Osteoblast (primary cell): ENCODE measurements around the gene RETSAT. TPM values are rescaled to one million over a fixed set of nuclear protein-coding genes. Genes with fewer than 3 reads are reported as not detected.
"Not testable (repeated sequence)": the region's sequence is repeated elsewhere in the genome, so short reads cannot be mapped to it uniquely, and the experiment has no call there.

ENCODE experiments used
- DNase-seq: peaks from one replicate; pipeline ENCODE4 v3.0.0; 2011; ENCODE audit warnings: low spot score, mixed read lengths; ENCODE audit not compliant: insufficient read length; ENCODE audit errors: missing footprints
- H2AFZ ChIP-seq: 2 replicates; pipeline ENCODE4 v1.6.0; 2011; ENCODE audit warnings: mild to moderate bottlenecking, low read length
- H3K27ac ChIP-seq: 2 replicates; pipeline ENCODE4 v1.5.1; 2011; ENCODE audit warnings: mild to moderate bottlenecking, low read depth, low read length, moderate library complexity
- H3K27me3 ChIP-seq: 2 replicates; pipeline ENCODE4 v1.6.0; 2012; ENCODE audit warnings: mild to moderate bottlenecking, control low read depth, inconsistent platforms, low read length, moderate library complexity; ENCODE audit not compliant: insufficient read depth
- H3K36me3 ChIP-seq: 2 replicates; pipeline ENCODE4 v1.5.1; 2011; ENCODE audit warnings: mild to moderate bottlenecking, low read length, control low read depth, moderate library complexity; ENCODE audit not compliant: insufficient read depth
- H3K4me1 ChIP-seq: 2 replicates; pipeline ENCODE4 v1.5.1; 2011; ENCODE audit warnings: mild to moderate bottlenecking, low read length, control low read depth, moderate library complexity; ENCODE audit not compliant: insufficient read depth
- H3K4me2 ChIP-seq: 2 replicates; pipeline ENCODE4 v1.6.0; 2011; ENCODE audit warnings: mild to moderate bottlenecking, low read length; ENCODE audit not compliant: insufficient read depth
- H3K4me3 ChIP-seq: fragments of 200-600 bp; sonication (generic); 3 replicates; pipeline ENCODE4 v1.5.1; 2012; ENCODE audit warnings: mild to moderate bottlenecking, low read length, inconsistent platforms; ENCODE audit not compliant: insufficient read depth
- H3K79me2 ChIP-seq: 2 replicates; pipeline ENCODE4 v1.6.0; 2012; ENCODE audit warnings: mild to moderate bottlenecking, low read length, control low read depth, inconsistent platforms; ENCODE audit not compliant: insufficient read depth
- H3K9me3 ChIP-seq: 2 replicates; pipeline ENCODE4 v1.5.1; 2011; ENCODE audit warnings: low read depth, low read length, control low read depth
- H4K20me1 ChIP-seq: 2 replicates; pipeline ENCODE4 v1.6.0; 2012; ENCODE audit warnings: mild to moderate bottlenecking, low read length, control low read depth; ENCODE audit not compliant: insufficient read depth
- CTCF ChIP-seq: IDR thresholded peaks from 2 replicates; pipeline ENCODE4 v1.5.1; 2011; ENCODE audit warnings: mild to moderate bottlenecking, low read depth, low read length, moderate library complexity; ENCODE audit errors: extremely low read depth
- total RNA-seq: library from RNA; depleted of rRNA; stranded (reverse); fragments of >200 nt; gene quantifications from 2 replicates; pipeline ENCODE4 v1.2.3, GENCODE V29; 2012

RETSAT gene
- total RNA-seq, 1 donor: 41.6 TPM

DNA sequence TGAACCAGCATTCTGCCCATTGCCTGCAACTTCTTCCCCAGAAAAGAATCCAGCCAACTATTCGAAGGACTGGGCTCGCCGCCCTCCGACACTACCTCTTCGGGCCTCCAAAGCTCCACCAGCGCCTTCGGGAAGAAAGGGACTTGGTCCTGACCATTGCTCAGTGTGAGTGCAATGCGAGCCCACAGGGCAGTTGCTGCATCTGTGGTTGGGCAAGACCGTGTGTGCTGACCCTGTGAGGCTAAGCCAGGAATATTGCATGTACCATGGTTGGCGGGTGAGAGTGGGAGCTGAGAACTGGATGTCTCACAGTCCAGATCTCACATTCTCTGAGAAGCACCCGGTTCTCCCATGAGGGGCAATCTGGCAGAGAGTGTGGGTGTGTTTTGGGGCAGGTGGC lies 16.7 kb upstream of the RETSAT start:
- DNase-seq: no peak
- no peaks in the 10 kb centered on the region for H3K79me2 ChIP-seq
- H2AFZ ChIP-seq: no peak overlapping the region
- H3K36me3 ChIP-seq: peaks cover 20% of the 10 kb centered on the region
- no peaks in the 10 kb centered on the region for H3K9me3 ChIP-seq
- TF ChIP-seq CTCF: no peak
- H3K4me3 ChIP-seq: no peak overlapping the region
- peaks cover 10% of the 10 kb centered on the region for H3K4me1 ChIP-seq
- no peaks in the 10 kb centered on the region for H3K27me3 ChIP-seq
- H3K27ac ChIP-seq: no peak overlapping the region
- H4K20me1 ChIP-seq: no peaks in the 10 kb centered on the region
- no peak overlapping the region for H3K4me2 ChIP-seq

DNA sequence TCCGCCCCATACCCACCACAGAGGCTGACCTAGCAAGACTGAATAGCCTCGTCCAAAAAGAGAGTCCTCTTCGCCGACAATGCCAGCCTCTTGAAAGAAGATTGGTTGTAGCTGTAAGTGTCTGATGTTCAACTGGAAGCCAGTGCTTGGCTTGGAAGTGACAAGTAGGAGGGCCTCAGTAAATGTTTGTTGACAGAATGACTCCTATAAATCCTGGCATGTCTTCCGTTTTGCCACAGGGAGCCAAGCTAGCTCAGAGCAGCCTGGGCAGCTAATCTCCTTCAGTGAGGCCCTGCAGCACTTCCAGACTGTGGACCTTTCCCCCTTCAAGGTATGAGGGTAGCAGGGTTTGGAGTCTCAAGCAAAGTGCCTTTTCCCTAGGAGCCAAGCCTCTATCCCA lies 15.2 kb upstream of the RETSAT start:
- no peak for DNase-seq
- H3K36me3 ChIP-seq: peaks cover 17% of the 10 kb centered on the region
- no peak overlapping the region for H3K4me3 ChIP-seq
- H2AFZ ChIP-seq: no peak overlapping the region
- H3K27ac ChIP-seq: no peak overlapping the region
- peaks cover 10% of the 10 kb centered on the region for H3K4me1 ChIP-seq
- no peaks in the 10 kb centered on the region for H3K9me3 ChIP-seq
- no peaks in the 10 kb centered on the region for H4K20me1 ChIP-seq
- H3K27me3 ChIP-seq: no peaks in the 10 kb centered on the region
- no peaks in the 10 kb centered on the region for H3K79me2 ChIP-seq
- TF ChIP-seq CTCF: no peak
- no peak overlapping the region for H3K4me2 ChIP-seq

DNA sequence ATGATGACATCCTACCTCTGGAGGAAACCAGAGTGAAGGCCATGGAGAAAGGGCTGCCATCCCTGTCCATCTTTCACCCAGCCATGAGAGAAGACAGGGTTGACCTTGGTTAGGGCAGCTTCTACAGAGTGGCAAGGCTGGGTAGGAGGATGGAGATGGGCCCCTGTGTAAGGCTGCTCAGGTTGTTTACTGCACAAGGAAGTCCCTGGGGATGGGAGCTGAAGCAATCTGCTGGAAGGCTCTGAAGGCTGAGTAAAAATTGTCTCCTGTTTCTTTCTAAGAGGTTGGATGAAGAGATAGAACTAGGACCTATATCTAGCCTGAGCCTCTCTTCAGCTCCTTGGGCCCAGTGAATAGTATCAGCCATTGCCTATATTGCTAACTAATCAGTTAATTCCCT lies 14.6 kb upstream of the RETSAT start:
- no peak overlapping the region for H3K4me2 ChIP-seq
- no peaks in the 10 kb centered on the region for H3K9me3 ChIP-seq
- peaks cover 10% of the 10 kb centered on the region for H3K4me1 ChIP-seq
- peak; percentile 60 for DNase-seq
- H4K20me1 ChIP-seq: no peaks in the 10 kb centered on the region
- TF ChIP-seq CTCF: no peak
- H3K27ac ChIP-seq: no peak overlapping the region
- no peaks in the 10 kb centered on the region for H3K27me3 ChIP-seq
- H2AFZ ChIP-seq: no peak overlapping the region
- no peak overlapping the region for H3K4me3 ChIP-seq
- H3K79me2 ChIP-seq: no peaks in the 10 kb centered on the region
- H3K36me3 ChIP-seq: peaks cover 17% of the 10 kb centered on the region

GRCh38 chr2:85367180-85367579 lies 12.9 kb upstream of the RETSAT start:
- H3K4me3 ChIP-seq: no peak overlapping the region
- no peaks in the 10 kb centered on the region for H3K27me3 ChIP-seq
- H3K9me3 ChIP-seq: no peaks in the 10 kb centered on the region
- no peaks in the 10 kb centered on the region for H3K79me2 ChIP-seq
- H3K4me1 ChIP-seq: peaks cover 10% of the 10 kb centered on the region
- peak; percentile 9 for DNase-seq
- H3K27ac ChIP-seq: no peak overlapping the region
- H2AFZ ChIP-seq: no peak overlapping the region
- H3K36me3 ChIP-seq: peaks cover 26% of the 10 kb centered on the region
- H3K4me2 ChIP-seq: no peak overlapping the region
- no peak for TF ChIP-seq CTCF
- H4K20me1 ChIP-seq: no peaks in the 10 kb centered on the region

GRCh38 chr2:85362653-85363387 lies 8.5 kb upstream of the RETSAT start:
- H3K4me1 ChIP-seq, H3K79me2 ChIP-seq, DNase-seq, H3K4me2 ChIP-seq, H3K9me3 ChIP-seq, H3K4me3 ChIP-seq, H4K20me1 ChIP-seq, H3K27me3 ChIP-seq, H3K27ac ChIP-seq, H2AFZ ChIP-seq: not testable (repeated sequence)
- H3K36me3 ChIP-seq: peaks cover 36% of the 10 kb centered on the region
